Measurements from ENCODE around the gene GPS2. TPM values are rescaled to one million over a fixed set of nuclear protein-coding genes. Genes with fewer than 3 reads are reported as not detected.

Gene GPS2
- 10 to 100 TPM; 40.1 to 55.5 (median 47.5) TPM for polyA plus RNA-seq

GRCh38 chr17:7314719-7315569 is at the start of gene GPS2:
TSS of gene GPS2 (minus strand) at chr17:7315360. CDS start at chr17:7315052, 308 bp downstream.
- WGBS, 3 donors = 0 to 1% (median 0%) methylated on average over 83 to 95 of the region's 95 CpGs
- peak within 1 kb of the TSS; percentile 3 for H3K27ac ChIP-seq (ENCODE audit: low read depth, low read length)

GRCh38 chr17:7363311-7363710 is 48.2 kb upstream of the GPS2 start:
- H3K27ac ChIP-seq (ENCODE audit: low read depth, low read length) = no peak overlapping the region
- WGBS, 3 donors = 84 to 96% (median 94%) methylated on average over 6 of the region's 6 CpGs

DNA sequence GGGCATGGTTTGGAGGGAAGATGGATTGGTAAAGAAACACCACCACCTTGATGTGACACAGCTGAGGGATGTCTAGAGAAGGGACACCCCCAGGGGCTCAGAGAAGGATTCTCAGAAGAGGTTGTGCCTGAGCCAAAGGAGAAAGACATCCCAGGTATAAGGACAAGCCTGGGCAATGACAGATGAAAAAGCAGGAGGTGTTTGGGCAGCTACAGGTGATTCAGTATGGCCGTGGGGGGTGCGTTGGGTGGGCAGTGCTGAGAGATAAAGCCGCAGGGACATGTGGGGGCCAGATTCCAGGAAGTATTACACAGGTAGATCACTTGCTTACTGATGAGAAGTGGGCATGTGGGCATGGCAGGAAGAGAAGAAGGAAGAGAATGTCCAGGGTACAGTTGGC is 46.7 kb upstream of the GPS2 start:
- no peak overlapping the region for H3K27ac ChIP-seq (ENCODE audit: low read depth, low read length)
- 58 to 65% (median 60%) methylated on average over 3 of the region's 3 CpGs for WGBS, 3 donors

GRCh38 chr17:7357381-7357780 is 42.2 kb upstream of the GPS2 start:
- no peak overlapping the region for H3K27ac ChIP-seq (ENCODE audit: low read depth, low read length)
- 45 to 80% (median 59%) methylated on average over 2 of the region's 2 CpGs for WGBS, 3 donors

DNA sequence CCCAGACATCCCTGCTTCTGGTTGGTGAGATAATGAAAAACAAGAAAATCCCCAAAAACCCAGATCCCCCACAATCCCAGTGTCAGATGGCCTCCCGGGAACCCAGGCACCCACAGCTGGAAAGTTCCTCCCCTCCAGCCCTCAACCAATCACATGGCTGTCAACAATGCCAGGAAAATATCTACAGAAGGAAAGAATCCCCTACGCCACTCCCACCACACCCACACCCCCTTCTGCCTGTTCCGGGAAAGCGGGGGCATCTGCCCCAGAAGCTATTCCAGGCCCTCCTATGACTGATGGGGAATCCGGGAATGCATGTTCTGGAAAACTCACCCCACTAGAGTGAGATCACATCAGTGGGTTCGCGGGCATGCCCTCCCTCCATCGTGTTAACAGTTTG is 41.6 kb upstream of the GPS2 start:
- H3K27ac ChIP-seq (ENCODE audit: low read depth, low read length) = no peak overlapping the region
- WGBS, 3 donors = 50 to 63% (median 63%) methylated on average over 8 of the region's 8 CpGs

- no peak overlapping the region for H3K27ac ChIP-seq (ENCODE audit: low read depth, low read length)
- WGBS, 3 donors = 6 to 9% (median 7%) methylated on average over 12 of the region's 12 CpGs
Observed at GRCh38 chr17:7356072-7356549, 41.0 kb upstream of the GPS2 start.

DNA sequence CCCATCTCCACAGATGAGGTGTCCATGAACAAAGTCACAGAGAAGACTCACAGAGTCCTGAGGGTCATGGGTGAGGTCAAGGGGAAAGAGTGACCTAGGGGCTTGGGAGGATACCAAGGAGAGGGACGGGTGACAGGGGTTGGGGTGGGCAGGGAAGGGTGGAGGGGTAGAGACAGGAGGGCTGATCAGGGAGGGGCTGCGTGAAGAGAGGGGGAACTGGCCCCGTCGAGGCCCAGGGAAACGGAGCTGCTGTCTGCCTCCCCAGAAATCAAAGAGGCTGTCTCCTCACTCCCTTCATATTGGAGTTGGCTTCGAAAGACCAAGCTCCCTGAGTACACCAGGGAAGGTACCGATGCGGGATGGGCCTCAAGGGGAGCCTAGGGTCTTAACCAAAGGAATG is 40.4 kb upstream of the GPS2 start:
- H3K27ac ChIP-seq (ENCODE audit: low read depth, low read length) = no peak overlapping the region
- 70 to 77% (median 75%) methylated on average over 8 of the region's 8 CpGs for WGBS, 3 donors

DNA sequence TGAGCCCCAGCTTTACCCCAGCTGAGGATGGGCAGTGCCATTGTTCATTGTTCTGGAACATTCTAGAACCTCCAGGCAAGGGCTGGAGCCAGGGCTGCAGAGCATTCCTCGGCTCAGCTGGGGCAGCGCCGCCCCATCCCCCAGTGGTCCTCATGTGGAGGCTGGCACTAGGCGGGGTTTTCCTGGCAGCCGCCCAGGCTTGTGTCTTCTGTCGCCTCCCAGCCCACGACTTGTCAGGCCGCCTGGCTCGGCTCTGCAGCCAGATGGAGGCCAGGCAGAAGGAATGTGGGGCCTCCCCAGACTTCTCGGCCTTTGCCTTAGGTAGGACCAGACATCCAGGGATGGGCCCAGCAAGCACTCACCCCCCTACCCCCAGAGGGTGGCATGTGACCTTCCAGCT is 39.9 kb upstream of the GPS2 start, which contains the start of gene TMEM95:
TSS of gene TMEM95 (plus strand) at position 104 of the 400 bp plus-strand sequence. CDS start at position 153, 49 bp downstream.
- no peak within 1 kb of the TSS for H3K27ac ChIP-seq (ENCODE audit: low read depth, low read length)
- 64 to 73% (median 70%) methylated on average over 8 to 10 of the region's 10 CpGs for WGBS, 3 donors

DNA sequence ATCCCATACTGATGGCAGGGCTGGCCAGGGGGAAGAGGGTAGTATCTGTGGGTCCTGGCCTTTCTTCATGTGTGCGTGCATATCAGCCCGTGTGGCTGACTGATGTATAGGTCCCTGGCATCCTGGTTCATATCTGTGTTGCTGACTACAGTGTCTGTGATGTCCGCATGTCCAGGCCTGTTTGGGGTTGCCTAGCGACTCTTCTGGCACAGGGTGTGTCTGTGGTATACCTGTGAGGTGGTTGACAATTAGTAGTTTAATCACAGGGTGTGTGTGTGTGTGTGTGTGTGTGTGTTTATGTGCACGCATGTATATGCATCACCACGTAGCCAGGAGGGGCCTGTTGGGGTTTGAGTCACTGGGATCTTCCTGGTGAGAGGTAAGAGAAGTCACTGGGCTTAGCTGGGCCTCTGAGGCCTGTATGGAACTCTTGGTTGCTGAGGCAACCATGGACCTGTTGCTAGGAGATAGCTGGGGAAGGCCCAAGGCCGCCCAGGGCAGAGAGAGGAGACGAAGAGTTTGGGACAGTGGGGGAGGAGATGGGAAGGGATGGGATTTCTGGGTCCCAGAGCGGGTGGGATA is 39.2 kb upstream of the GPS2 start:
- H3K27ac ChIP-seq (ENCODE audit: low read depth, low read length) = no peak overlapping the region
- 65 to 83% (median 78%) methylated on average over 9 of the region's 9 CpGs for WGBS, 3 donors

- no peak overlapping the region for H3K27ac ChIP-seq (ENCODE audit: low read depth, low read length)
- 88 to 90% (median 88%) methylated on average over 37 of the region's 37 CpGs for WGBS, 3 donors
Observed at GRCh38 chr17:7352910-7353635, 37.9 kb upstream of the GPS2 start.

- WGBS, 3 donors = 20 to 27% (median 24%) methylated on average over 9 to 10 of the region's 10 CpGs
- H3K27ac ChIP-seq (ENCODE audit: low read depth, low read length) = no peak overlapping the region
Observed at GRCh38 chr17:7352503-7352889, 37.3 kb upstream of the GPS2 start.

GRCh38 chr17:7351665-7352502 is 36.7 kb upstream of the GPS2 start, which contains the start of gene KCTD11:
TSS of gene KCTD11 (plus strand) at chr17:7352162.
- 1 to 2% (median 1%) methylated on average over 69 to 91 of the region's 91 CpGs for whole genome bisulfite sequencing, 3 donors

GRCh38 chr17:7348478-7349242 is 33.5 kb upstream of the GPS2 start:
- no peak overlapping the region for H3K27ac ChIP-seq (ENCODE audit: low read depth, low read length)
- 65 to 72% (median 69%) methylated on average over 18 to 19 of the region's 19 CpGs for WGBS, 3 donors

More at GRCh38 chr17:7351665-7352502, 36.7 kb upstream of the GPS2 start, which contains the start of gene KCTD11:
- H3K27ac ChIP-seq (ENCODE audit: low read depth, low read length) = peak within 1 kb of the TSS; percentile 95

GRCh38 chr17:7347630-7348477 is 32.7 kb upstream of the GPS2 start:
- H3K27ac ChIP-seq (ENCODE audit: low read depth, low read length) = no peak overlapping the region

GRCh38 chr17:7346761-7347614 is 31.8 kb upstream of the GPS2 start:
- no peak overlapping the region for H3K27ac ChIP-seq (ENCODE audit: low read depth, low read length)
- WGBS, 3 donors = 71 to 80% (median 76%) methylated on average over 18 of the region's 18 CpGs

More at GRCh38 chr17:7347630-7348477, 32.7 kb upstream of the GPS2 start:
- WGBS, 3 donors = 54 to 69% (median 68%) methylated on average over 18 to 19 of the region's 19 CpGs

Measured in adipose tissue (tissue), 3 donors.